Mesothelial cell of epicardium (in vitro differentiated cells): ENCODE results near the gene COL23A1. TPM values are rescaled to one million over a fixed set of nuclear protein-coding genes. Genes with fewer than 3 reads are reported as not detected.

Experiments used
- DNase-seq, 2 experiments: peaks; one replicate each; pipeline ENCODE4 v3.0.0; 2021; ENCODE audit warnings: low spot score in 2 of 2; ENCODE audit not compliant: unreplicated experiment in 2 of 2
- H3K27ac Mint-ChIP-seq: 2 replicates; pipeline ENCODE4 v1.8.0; 2021; ENCODE audit warnings: mixed read lengths
- H3K27me3 Mint-ChIP-seq: 2 replicates; pipeline ENCODE4 v1.8.0; 2021; ENCODE audit warnings: low read depth, mixed read lengths
- H3K36me3 Mint-ChIP-seq: 2 replicates; pipeline ENCODE4 v1.8.0; 2021; ENCODE audit warnings: mixed read lengths
- H3K4me1 Mint-ChIP-seq: 2 replicates; pipeline ENCODE4 v1.8.0; 2021; ENCODE audit warnings: mixed read lengths
- H3K4me3 Mint-ChIP-seq: 2 replicates; pipeline ENCODE4 v1.8.0; 2021; ENCODE audit warnings: mild to moderate bottlenecking, moderate library complexity, mixed read lengths
- H3K9me3 Mint-ChIP-seq: 2 replicates; pipeline ENCODE4 v1.8.0; 2021; ENCODE audit warnings: mixed read lengths
- total RNA-seq: library from RNA; stranded (reverse); gene quantifications from 3 replicates; pipeline ENCODE4 v1.2.1, GENCODE V29; 2021
- TF ChIP-seq, protein P1 (sequence below): fragments of 200-600 bp; sonication (generic); IDR thresholded peaks from one replicate; pipeline ENCODE4 v1.5.0; 2021; ENCODE audit warnings: antibody characterized with exemption; ENCODE audit not compliant: unreplicated experiment

COL23A1 gene
- total RNA-seq, 1 donor from 2014 or later = 13.6 TPM

DNA sequence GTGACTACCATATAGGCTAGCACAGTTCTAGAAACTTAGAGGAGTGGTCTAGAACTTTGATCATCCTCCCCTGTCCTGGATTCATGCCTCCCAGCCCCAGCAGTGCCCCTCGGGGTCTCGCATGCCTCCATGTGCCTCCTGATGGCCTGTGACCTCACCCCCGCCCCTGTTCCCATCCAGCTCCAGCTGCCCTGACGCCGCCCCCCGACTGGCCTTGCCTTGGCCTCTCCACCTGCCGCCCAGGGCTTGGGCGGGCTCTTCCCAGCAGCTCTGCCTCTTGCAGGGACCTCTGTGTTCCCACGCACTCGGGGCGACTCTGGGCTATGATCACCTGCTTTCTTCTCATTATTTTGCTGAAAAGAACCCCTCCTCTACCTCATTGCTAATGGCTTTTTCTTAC is 242.2 kb downstream of the COL23A1 start:
- Mint-ChIP-seq H3K36me3 (no peaks in the 10 kb centered on the region), H3K9me3 (no peaks in the 10 kb centered on the region), H3K27ac (peak overlapping the region; percentile 93), H3K27me3 (no peaks in the 10 kb centered on the region), H3K4me3 (no peak overlapping the region), H3K4me1 (peaks cover 51% of the 10 kb centered on the region)
- TF ChIP-seq, protein P1, sequence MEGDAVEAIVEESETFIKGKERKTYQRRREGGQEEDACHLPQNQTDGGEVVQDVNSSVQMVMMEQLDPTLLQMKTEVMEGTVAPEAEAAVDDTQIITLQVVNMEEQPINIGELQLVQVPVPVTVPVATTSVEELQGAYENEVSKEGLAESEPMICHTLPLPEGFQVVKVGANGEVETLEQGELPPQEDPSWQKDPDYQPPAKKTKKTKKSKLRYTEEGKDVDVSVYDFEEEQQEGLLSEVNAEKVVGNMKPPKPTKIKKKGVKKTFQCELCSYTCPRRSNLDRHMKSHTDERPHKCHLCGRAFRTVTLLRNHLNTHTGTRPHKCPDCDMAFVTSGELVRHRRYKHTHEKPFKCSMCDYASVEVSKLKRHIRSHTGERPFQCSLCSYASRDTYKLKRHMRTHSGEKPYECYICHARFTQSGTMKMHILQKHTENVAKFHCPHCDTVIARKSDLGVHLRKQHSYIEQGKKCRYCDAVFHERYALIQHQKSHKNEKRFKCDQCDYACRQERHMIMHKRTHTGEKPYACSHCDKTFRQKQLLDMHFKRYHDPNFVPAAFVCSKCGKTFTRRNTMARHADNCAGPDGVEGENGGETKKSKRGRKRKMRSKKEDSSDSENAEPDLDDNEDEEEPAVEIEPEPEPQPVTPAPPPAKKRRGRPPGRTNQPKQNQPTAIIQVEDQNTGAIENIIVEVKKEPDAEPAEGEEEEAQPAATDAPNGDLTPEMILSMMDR = no peak
- no peak for DNase-seq

DNA sequence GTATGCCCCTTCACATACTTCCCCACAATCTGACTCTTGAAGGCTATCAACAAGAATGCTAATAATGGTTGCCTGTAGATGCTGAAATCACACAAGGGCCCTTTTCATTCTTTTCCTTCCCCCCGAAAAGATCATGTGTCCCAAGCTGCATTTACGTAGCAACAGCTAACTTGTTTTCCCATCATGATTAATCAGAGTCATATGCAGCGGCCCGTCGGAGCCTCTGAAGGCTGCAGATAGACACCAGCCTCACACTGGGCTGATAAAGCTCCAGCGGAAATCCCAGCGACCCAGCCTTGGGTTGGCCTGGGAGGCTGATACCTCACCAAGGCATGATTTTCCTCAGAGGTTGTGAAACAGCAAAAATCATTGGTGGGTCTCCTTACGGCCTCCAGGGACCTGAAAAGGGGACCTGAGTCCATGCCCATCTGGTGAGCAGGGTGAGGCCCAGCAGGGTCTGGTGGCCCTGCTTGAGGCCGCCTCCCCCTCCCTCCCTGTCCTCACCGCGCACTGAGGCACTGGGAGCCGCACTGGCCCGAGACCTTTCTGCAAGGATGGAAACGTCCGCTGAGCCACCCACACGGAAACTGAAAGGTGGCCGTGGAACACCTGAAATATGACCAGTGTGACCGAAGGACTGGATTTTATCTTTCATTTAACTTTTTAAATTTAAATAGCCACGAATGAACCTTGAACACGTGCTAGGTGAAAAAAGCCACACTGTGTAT is 243.4 kb downstream of the COL23A1 start:
- TF ChIP-seq, protein P1 = no peak
- no peak for DNase-seq
- H3K9me3 Mint-ChIP-seq = no peaks in the 10 kb centered on the region
- no peaks in the 10 kb centered on the region for H3K36me3 Mint-ChIP-seq
- peak overlapping the region; percentile 5 for H3K27ac Mint-ChIP-seq
- H3K4me3 Mint-ChIP-seq = no peak overlapping the region
- no peaks in the 10 kb centered on the region for H3K27me3 Mint-ChIP-seq
- peaks cover 47% of the 10 kb centered on the region for H3K4me1 Mint-ChIP-seq

DNA sequence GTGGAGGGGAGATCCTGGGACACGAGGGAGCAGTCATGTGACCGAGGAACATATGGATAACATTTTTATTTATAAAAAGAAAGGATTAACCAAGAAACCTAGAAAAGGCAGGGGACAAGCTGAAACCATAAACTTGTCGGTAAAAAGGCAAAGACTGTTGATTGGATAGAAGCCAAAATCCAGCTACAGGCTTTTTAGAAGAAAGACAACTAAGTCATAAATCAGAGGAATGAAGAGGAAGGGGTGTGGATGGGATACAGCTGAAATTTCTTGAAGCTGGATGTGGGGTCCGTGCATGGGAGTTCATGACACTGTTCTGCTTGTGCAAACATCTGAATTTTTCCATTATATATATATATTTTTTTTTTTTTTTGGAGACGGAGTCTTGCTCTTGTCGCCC is 246.9 kb downstream of the COL23A1 start:
- Mint-ChIP-seq H3K4me3 (no peak overlapping the region), H3K36me3 (no peaks in the 10 kb centered on the region), H3K9me3 (no peaks in the 10 kb centered on the region), H3K27me3 (no peaks in the 10 kb centered on the region), H3K27ac (peak overlapping the region; percentile 34), H3K4me1 (peaks cover 34% of the 10 kb centered on the region)
- TF ChIP-seq, protein P1 = no peak
- no peak for DNase-seq

DNA sequence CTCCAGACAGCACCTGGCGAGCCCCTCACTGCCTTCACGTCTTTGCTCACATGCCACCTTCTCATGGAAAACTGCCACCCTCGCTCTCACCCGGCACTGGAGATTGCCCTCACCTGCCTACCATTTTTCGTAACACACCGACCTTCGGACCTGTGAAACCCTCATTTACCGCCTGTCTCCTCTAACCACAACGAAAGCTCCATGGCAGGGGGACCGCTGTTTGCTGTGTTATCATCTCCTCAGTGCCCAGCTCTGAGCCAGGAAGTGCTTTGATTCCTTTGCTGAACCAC is 248.4 kb downstream of the COL23A1 start:
- no peak for DNase-seq
- H3K36me3 Mint-ChIP-seq = no peaks in the 10 kb centered on the region

DNA sequence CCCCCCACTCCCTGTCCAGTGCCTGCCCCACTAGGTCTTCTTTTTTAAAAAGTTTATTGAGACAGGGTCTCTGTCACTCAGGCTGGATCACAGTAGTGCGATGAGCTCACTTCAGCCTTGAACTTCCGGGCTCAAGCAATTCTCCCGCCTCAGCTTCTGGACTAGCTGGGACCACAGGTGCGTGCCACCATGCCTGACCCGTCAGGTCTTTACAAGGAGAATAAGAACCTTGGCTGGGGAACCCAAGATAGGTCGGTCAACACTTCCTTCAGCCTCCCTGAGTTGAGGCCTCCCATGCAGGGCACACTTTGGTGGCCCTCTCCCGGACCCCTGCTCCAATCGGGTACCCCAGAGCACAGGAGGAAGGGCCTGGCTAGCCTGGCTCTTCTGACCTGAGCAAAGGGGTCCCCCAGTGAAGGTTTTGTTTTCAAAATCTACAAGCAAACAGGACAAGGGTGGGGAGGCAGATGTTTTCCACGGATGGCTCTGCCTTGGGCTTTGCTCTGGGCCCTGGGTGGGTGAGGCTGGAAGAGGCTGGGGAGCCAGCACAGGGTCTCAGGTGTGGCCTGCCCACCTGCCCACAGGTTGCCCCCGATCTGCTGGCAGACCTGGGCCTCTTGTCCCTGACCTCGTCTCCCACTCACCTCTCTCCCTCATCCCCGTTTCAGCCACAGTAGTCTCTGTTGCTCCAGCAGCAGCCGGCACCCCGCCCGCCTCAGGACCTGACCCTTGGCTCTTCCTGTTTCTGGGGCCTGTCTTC is 248.9 kb downstream of the COL23A1 start:
- H3K4me1 Mint-ChIP-seq = peaks cover 39% of the 10 kb centered on the region
- H3K4me3 Mint-ChIP-seq = no peak overlapping the region
- H3K9me3 Mint-ChIP-seq = no peaks in the 10 kb centered on the region
- no peak for DNase-seq
- no peaks in the 10 kb centered on the region for H3K36me3 Mint-ChIP-seq
- no peak overlapping the region for H3K27ac Mint-ChIP-seq
- no peaks in the 10 kb centered on the region for H3K27me3 Mint-ChIP-seq
- TF ChIP-seq, protein P1 = no peak

More for the DNA sequence above, 248.4 kb downstream of the COL23A1 start:
- Mint-ChIP-seq H3K27me3 (no peaks in the 10 kb centered on the region), H3K4me1 (peaks cover 40% of the 10 kb centered on the region), H3K9me3 (no peaks in the 10 kb centered on the region), H3K4me3 (no peak overlapping the region), H3K27ac (no peak overlapping the region)
- TF ChIP-seq, protein P1 = no peak
